ENCODE measurements around the gene SUMO3.

SUMO3 gene

DNA sequence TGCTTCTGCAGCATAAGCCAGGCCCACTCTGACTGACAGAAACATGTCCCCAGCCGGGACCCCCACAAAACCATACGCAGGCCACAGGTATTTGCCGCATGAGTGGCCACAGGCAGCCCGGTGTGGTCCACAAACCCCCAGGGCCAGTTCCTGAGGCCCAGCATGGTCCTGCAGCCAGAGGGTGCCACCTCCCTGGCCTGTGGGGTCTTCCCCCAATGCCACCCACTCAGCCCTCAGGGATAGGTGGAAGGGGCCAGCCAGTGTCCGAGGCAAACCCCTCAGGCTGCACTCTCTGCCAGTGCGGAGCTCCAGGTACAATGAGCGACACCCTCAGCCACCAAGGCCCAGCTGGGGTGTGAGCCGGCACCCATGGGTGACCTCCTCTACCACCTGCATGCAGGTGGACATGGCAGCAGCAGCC, 59.7 kb downstream of the SUMO3 start:
- DNase-seq, result no peak

DNA sequence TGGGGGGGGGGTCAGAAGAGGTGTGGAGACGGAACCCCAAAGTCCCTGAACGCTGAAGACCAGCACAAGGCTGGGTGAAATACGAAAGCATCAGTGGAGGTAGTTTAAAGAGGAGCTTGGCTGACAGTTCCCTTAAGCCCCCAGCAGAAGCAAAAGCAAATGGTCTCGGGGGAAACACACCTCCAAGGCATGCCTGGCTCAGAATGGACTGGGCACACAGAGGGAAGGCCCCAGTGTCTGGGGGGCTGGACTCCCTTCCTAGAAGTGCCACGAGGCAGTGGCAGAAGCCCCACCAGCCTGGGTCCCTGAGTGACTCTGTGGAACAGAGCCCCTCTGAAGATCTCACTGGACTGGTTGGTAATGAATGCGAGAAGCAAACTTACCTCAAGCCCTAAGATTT, 60.1 kb downstream of the SUMO3 start:
- DNase-seq, result no peak

DNA sequence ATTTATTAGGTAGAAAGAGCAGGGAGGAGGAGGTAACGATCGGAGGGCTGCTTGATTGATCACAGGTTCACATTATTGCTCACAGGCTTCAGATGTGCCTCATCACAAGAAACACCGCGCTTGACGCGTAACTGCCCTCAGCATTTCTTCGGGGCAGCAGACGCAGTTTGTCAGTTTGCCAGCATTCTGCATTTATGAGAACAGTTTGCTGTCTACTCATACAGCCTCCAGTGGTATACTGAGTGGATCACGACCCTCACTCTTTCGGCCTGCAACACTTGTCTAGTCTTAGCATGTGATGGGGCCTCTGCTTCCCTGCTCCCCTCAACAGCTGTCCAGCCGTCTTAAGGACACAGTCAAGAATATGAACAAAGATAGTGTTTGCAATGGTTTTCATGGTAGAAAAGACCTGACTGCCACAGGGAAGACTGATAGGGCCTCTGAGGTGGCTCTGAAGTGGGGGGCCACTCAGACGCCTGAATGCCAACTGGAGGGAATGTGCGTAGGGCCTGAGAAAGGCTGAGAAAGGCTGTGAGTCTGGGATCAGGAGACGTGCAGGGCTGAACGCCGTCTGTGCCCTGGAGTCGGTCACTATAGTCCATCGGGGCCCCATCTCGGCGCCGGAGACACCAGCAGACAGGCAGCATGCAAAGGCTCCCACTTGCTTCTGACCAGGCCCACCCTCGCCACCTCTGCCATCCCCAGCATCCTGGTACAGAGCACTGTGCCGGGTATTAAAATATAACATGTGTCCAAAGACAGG, 61.3 kb downstream of the SUMO3 start:
- DNase-seq, result no peak

Data from activated CD8-positive, alpha-beta memory T cell treated with anti-CD3 and anti-CD28 coated beads for 24 hours (primary cell).